HG03439 (cell line): ENCODE results near the gene H6PD.

Experiments used
- ATAC-seq: cut with Tn5 transposase; IDR thresholded peaks from one replicate; pipeline ENCODE4 v1.9.1; 2021; ENCODE audit warnings: mild to moderate bottlenecking, moderate library complexity; ENCODE audit not compliant: unreplicated experiment

Gene H6PD

GRCh38 chr1:9253004-9253403 is 18.4 kb downstream of the H6PD start:
- no peak for ATAC-seq

- no peak for ATAC-seq
Observed at GRCh38 chr1:9253453-9254105, 19.0 kb downstream of the H6PD start.

- no peak for ATAC-seq
Observed at GRCh38 chr1:9256332-9256731, 21.8 kb downstream of the H6PD start.

GRCh38 chr1:9257851-9258250 is 23.3 kb downstream of the H6PD start:
- ATAC-seq, result no peak

- ATAC-seq, result no peak
Observed at GRCh38 chr1:9258629-9259028, 24.1 kb downstream of the H6PD start.

- ATAC-seq, result no peak
Observed at GRCh38 chr1:9260059-9260766, 25.6 kb downstream of the H6PD start.

GRCh38 chr1:9261496-9261895 is 26.9 kb downstream of the H6PD start:
- ATAC-seq, result no peak

- no peak for ATAC-seq
Observed at GRCh38 chr1:9262096-9262986, 27.8 kb downstream of the H6PD start.

GRCh38 chr1:9263276-9263855 is 28.8 kb downstream of the H6PD start:
- no peak for ATAC-seq

GRCh38 chr1:9263984-9264872 is 29.7 kb downstream of the H6PD start:
- no peak for ATAC-seq

- no peak for ATAC-seq
Observed at GRCh38 chr1:9265037-9265436, 30.5 kb downstream of the H6PD start.

- no peak for ATAC-seq
Observed at GRCh38 chr1:9265968-9266367, 31.4 kb downstream of the H6PD start.

GRCh38 chr1:9267352-9267686 is 32.7 kb downstream of the H6PD start:
- ATAC-seq, result no peak

- ATAC-seq, result no peak
Observed at GRCh38 chr1:9267827-9268581, 33.4 kb downstream of the H6PD start.

GRCh38 chr1:9269078-9269501 is 34.5 kb downstream of the H6PD start:
- ATAC-seq, result no peak

- ATAC-seq, result no peak
Observed at GRCh38 chr1:9269721-9270120, 35.1 kb downstream of the H6PD start.

GRCh38 chr1:9270290-9270883 is 35.8 kb downstream of the H6PD start:
- ATAC-seq, result no peak

- ATAC-seq, result no peak
Observed at GRCh38 chr1:9271283-9271682, 36.7 kb downstream of the H6PD start.

- ATAC-seq, result no peak
Observed at GRCh38 chr1:9271861-9272595, 37.5 kb downstream of the H6PD start.
